Stimulated activated CD4-positive, alpha-beta T cell treated with anti-CD3 and anti-CD28 coated beads, Interleukin-15, amount 100 ng/mL, for 48 hours (primary cell): ENCODE measurements around the gene KLK3.
A peak's percentile ranks its signal among the peaks of the same experiment; 100 is the strongest.

Experiments
- DNase-seq, 2 donors: peaks; one replicate each; pipeline ENCODE4 v3.0.0-alpha.2; 2020; ENCODE audit warnings: low read depth in 2 of 2

Gene KLK3

GRCh38 chr19:50831026-50831396 is 23.7 kb upstream of the KLK3 start:
- DNase-seq: no peak

GRCh38 chr19:50832666-50833065 is 22.0 kb upstream of the KLK3 start:
- DNase-seq: no peak

- no peak for DNase-seq
Observed at GRCh38 chr19:50833117-50833801, 21.5 kb upstream of the KLK3 start, which contains the start of gene KLK15. TSS of gene KLK15 (minus strand) at chr19:50833574. CDS start at chr19:50831492, 2,082 bp downstream.

- DNase-seq: no peak
Observed at GRCh38 chr19:50833802-50834167, 20.9 kb upstream of the KLK3 start.

GRCh38 chr19:50835103-50835784 is 19.5 kb upstream of the KLK3 start:
- no peak for DNase-seq

GRCh38 chr19:50835785-50836542 is 18.8 kb upstream of the KLK3 start:
- peak; percentile 30 to 68 for DNase-seq

- DNase-seq: no peak
Observed at GRCh38 chr19:50836543-50837195, 18.0 kb upstream of the KLK3 start.

GRCh38 chr19:50837300-50837699 is 17.4 kb upstream of the KLK3 start:
- no peak for DNase-seq

GRCh38 chr19:50838239-50838638 is 16.5 kb upstream of the KLK3 start:
- no peak for DNase-seq

GRCh38 chr19:50839712-50840655 is 14.7 kb upstream of the KLK3 start:
- DNase-seq: no peak

- no peak for DNase-seq
Observed at GRCh38 chr19:50842130-50842529, 12.6 kb upstream of the KLK3 start.

- no peak for DNase-seq
Observed at GRCh38 chr19:50843205-50843604, 11.5 kb upstream of the KLK3 start.

GRCh38 chr19:50843701-50844221 is 11.0 kb upstream of the KLK3 start:
- DNase-seq: no peak

GRCh38 chr19:50844296-50844935 is 10.3 kb upstream of the KLK3 start:
- no peak for DNase-seq

GRCh38 chr19:50850738-50851137 is 4.0 kb upstream of the KLK3 start:
- no peak for DNase-seq

GRCh38 chr19:50851620-50852019 is 3.1 kb upstream of the KLK3 start:
- DNase-seq: no peak

GRCh38 chr19:50857366-50857765 is 2.7 kb downstream of the KLK3 start:
- no peak for DNase-seq

- DNase-seq: no peak
Observed at GRCh38 chr19:50858886-50859285, 4.2 kb downstream of the KLK3 start.

- DNase-seq: no peak
Observed at GRCh38 chr19:50859849-50860248, 5.1 kb downstream of the KLK3 start.

GRCh38 chr19:50861010-50861409 is 6.3 kb downstream of the KLK3 start:
- no peak for DNase-seq
